Measurements from ENCODE around the gene IGF2BP2.
"Not testable (repeated sequence)": the region's sequence is repeated elsewhere in the genome, so short reads cannot be mapped to it uniquely, and the experiment has no call there.

IGF2BP2 gene

GRCh38 chr3:185831990-185832389, 7.1 kb upstream of the IGF2BP2 start:
- no peak for DNase-seq

GRCh38 chr3:185831195-185831594, 6.4 kb upstream of the IGF2BP2 start:
- DNase-seq = no peak

DNA sequence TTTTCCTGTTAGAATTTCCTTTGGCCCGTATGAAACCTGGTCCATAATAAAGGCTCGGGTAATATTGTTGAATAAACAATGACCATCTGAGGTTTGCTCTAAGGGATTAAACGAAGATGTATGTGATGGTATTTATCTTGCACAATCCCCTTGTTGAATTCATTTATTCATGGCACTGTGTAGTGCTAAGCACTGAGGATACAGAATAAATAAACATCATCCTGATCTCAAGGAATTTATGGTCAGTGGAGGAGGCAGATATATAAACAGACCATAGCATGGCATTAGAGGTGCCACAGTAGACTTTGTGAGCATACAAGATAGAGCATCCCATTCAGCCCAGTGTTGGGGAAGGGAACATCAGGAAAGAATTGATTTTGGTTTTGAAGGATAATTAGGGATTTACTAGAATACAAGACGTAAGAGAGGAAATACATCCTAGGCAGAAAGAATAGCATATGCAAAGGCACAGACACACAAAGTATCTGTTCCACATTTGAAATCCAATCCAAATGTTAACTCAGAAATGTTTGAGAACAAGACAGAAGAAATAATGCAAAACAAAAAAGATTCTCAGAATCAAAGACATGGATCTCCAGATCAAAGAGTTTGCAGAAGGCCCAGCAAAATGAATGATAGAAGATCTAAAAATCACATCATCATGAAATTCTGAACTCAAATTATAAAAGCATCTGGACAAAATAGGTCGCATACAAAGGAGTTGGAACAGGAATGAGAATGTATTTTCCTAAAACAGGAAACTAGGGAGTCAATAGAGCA, 5.4 kb upstream of the IGF2BP2 start:
- no peak for DNase-seq

GRCh38 chr3:185828755-185829154, 3.9 kb upstream of the IGF2BP2 start:
- no peak for DNase-seq

- no peak for DNase-seq
Observed at GRCh38 chr3:185827595-185828344, 2.9 kb upstream of the IGF2BP2 start.

DNA sequence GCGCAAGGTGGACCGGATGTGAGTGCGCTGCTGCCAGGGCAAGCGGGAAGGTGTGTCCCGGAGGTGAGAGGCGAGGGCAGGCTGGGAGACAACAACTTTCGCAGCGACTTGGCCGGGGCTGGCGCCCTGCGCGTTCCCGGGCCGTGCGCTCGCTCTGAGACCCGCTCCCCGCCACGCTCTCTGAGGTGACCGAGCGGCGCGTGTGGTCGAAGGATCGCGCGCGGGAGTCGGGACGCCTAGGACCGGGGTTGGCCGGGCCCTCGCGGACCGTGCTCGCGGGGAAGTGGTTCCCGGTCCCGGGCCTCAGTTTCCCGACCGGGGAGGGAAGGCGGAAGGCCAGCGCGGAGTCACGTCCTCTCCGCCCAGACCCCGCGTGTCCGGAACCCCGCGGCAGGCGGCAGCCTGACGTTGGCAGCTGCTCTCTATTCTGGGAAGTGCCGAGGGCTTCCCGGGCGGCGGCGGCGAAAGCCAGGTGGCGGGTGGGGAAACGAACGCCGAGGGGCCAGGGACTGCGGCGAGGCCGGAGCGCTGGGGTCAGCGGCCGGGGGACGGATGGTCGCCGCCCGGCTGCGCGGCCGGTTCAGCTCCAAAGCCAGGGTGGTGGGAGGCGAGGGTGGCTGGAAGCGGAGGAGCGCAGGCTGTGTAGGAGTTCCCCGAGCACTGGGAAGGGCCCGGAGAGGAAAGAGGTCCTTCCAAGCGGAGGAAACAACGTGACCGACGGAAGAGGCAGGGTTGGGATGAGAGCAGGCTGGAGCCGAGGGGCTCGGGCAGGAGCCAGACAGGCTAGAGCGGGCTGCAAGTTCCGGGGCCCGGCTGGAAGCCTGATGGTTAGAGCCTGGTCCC, 1.0 kb upstream of the IGF2BP2 start:
- DNase-seq = no peak

DNA sequence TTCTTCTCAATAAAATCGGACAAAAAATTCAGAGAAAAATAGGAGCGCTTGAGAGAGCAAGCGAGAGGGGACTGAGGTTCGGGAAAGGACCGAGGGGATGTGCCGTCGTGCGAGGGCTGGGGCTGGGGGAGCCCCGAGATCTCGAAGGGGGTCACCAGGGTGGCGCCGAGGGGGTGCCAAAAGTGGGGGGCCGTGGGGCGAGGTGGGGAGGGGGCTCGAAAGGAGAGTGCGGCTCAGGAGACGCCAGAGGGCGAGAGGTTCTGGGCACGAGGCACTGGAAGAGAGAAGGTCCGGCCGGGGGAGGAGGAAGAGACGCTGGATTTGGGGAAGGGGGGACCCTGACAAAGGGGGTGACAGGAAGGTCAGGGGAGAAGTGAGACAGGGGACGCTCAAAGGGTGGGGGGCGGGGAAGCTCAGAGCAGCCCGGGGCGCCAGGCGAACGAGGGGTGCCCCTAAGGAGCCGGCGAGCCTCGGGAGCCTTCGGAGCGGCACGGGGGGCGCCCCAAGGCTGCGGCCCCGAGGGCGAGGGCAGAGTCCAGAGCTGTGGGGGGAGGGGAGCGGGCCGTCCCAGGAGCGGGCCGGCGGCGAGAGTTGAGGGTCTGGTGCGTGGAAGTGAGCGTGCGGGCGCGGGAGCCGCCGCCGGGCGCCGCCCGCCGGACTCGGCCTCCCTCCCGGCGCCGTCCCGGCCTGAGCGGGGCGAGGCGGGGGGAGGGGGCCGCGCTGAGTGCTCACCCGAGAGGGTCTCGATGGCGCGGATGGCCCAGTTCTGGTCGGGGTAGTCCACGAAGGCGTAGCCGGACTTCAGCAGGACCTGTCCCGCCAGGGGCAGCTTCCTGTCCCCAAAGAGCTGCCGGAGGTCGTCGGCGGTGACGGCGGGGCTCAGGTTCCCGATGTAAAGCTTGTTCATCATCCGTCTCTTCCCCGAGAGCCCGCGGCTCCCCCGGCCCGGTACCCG, 514 bp downstream of the IGF2BP2 start:
- DNase-seq = no peak

- DNase-seq = no peak
Observed at GRCh38 chr3:185823078-185824044, 1.5 kb downstream of the IGF2BP2 start.

DNA sequence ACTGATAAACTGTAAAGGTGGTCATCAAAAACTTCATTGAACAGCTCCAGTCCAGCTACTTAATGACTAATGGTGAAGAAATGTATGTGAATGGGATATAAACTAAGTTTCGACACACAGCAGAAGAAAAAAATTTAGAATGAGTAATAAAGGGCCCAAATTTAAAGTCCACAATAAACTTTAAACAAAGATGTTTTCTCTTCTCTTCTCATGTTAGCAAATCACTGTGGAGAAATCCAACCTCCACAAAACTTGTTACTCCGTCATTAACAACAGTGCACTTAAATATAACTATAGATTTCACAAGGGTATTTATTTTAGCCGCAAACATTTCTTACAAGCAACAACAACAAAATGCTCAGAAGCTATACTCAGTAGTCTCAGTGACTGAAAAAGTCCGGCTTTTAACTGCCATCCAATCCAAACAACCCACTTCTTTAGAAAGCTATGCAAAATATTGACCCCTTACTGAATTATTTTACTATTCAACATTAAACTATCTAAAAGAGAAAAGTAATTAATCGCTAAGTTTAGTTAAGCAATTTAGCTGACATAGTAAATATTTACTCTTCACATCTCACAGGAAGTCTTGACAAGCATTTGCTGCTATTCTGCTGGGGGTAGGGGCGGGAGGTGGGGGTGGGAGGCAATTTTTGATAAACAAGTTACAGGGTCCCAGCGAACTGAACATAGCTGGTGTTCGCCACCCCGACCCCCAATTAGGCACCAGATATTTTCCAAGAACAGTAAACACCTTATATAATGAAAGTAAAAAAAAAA, 2.4 kb downstream of the IGF2BP2 start:
- no peak for DNase-seq

DNA sequence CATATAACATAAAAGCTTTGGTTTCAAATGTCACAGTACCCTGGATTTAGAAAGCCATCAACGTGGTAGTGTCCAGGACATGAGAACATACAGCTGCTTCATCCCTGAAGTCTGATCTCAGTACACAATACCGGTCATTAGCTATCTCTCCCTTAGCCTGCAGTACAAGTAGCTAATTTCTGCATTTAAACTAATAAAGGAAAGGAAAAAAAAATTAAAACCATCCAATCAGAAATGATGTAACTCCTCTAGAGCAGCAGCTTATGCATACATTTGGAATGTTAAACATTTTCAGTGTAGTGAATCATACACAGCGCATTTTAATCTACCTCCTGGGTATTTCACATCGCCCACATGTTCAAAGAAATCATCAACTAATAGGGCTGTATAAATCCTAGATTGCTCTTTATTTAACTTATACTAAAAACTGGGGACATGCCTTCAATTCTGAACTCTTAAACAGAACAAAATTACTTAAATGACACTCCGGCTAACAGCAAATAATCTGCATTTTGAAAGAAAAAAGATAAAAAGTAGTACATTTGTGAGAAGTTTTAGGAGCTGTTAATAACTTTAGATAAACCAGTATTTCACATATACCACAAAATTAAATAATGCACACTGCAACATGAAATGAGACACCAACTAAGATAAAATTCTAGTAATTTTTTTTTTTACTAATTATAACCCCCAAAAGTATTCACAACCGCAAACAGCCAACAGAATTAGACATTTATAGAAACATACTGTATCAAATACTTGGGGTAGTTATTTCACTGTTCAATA, 3.7 kb downstream of the IGF2BP2 start:
- DNase-seq = no peak

DNA sequence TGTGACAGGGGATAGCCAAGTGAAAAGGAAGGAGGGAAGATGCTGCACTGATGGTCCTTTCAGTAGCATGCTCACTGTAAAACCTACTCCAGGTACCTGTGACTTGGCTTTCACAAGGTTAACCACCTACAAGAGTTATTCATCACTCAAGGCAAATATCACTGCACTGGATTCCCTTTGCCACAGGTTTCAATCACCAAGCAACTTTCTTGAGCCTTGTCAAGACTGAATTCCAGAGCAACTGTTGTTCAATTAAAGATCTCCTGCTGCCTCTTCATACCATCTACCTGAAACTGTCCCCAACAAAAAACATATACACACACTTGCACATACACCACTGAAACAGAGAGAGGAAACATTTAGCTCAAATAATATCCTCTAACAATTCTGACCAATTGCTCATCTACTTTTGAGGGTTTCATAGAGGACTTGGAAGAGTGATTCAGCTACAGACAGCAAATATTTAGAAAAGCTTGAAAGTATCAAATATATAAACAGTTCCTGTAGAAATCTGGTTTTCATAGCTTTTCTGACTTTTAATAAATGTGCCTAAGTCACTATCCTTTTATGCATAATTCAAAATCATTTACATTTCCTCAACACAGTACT, 6.5 kb downstream of the IGF2BP2 start:
- DNase-seq = no peak

DNA sequence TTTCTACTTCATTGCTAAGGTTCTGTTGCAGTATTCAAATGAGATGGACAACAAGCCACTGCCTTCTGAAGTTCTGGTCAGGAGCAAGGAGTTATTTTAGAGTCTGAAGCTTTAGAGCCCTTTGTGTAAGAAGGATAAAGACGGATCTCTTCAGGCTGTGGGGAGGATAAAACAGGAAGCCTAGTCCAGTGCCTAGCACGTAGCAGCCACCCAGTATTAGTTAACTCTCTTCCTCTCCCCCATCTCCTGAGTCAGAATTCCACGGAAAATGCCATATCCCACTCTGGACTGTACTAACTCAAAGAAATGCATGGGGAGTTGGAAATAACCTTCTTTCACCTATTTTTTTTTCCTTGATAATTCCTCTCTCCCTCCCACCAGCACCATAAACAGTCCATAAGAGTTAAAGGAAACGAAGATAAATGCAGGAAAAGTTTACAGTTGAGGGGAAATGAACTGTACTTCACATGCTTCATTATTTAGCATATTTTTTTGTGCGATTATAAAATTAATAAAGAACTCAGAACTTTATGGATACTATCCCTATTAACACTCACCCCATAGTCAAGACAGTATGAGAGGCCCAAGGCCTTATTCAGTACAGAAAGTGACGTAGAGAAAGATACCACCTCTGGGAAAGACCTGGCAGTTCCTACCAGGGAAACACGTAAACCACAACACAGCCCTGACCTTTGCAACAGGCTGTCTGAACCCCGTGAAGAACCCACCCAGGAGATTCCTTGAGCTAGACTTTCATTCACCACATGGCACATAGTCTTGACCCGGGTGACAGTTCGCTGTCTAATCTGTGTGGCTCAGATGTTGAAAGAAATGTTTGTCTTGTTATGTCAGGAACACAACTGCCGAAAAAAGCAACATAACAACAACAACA, 9.2 kb downstream of the IGF2BP2 start:
- DNase-seq = no peak

DNA sequence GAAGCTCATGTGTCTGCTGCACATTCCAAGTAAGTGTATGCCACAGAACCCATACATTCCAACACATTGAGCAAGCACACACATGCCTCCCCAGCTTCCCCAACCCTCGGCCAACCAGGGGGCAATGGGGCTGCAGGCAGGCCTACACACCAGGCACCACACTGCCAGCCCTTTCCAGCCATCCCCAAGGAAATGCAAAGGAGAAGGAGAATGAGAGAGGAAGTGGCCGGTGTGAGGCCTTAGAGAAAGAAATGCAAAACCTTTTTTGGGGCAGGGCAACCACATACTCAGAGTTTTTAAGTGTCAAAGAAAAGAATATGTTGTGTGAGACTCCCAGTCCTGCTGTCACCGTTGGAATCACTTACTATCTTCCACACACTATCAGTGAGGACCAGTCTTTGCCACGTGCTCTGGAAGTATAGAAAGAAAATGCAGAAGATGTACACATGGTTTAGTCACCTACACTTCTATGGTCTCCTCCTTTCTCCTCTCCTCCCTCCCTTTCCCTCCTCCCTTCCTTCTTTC, 11.1 kb downstream of the IGF2BP2 start:
- DNase-seq = no peak

DNA sequence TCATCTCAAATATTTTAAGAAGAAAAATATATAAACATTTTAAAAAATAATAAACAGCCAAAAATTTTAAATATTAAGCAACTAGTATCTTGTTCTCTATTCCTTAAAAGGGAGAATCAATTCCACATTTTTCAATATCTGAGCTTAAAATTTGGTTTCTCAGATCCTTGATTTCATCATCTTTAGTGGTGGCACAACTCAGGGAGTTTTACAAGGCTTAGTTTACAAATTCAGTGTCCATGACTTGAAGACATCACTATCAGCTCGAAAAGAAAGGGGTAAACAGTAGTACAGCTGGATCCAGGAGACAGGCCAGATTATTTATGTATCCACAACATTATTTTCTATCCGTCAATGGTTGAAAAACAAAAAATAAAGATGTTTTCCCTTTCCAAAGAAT, 11.6 kb downstream of the IGF2BP2 start:
- DNase-seq = no peak

- no peak for DNase-seq
Observed at GRCh38 chr3:185807445-185808068, 17.3 kb downstream of the IGF2BP2 start.

GRCh38 chr3:185798831-185799110, 26.1 kb downstream of the IGF2BP2 start:
- not testable (repeated sequence) for DNase-seq
